Thymus (tissue), 11 donors: Measurements from ENCODE around the gene SLC39A11. TPM values are rescaled to one million over a fixed set of nuclear protein-coding genes. Genes with fewer than 3 reads are reported as not detected.
"Not testable (repeated sequence)": the region's sequence is repeated elsewhere in the genome, so short reads cannot be mapped to it uniquely, and the experiment has no call there.

Experiments
- DNase-seq, 9 donors: peaks; one replicate each; pipeline ENCODE4 v3.0.0-alpha.2; 2013; ENCODE audit warnings: low spot score in 9 of 9, low read depth in 6 of 9, missing footprints in 1 of 9
- H3K27ac ChIP-seq, 2 donors: one replicate each; pipeline ENCODE4 v1.5.1; 2013; ENCODE audit warnings: control low read depth in 1 of 2, low read depth in 1 of 2, low read length in 1 of 2, mild to moderate bottlenecking in 1 of 2, moderate library complexity in 1 of 2
- H3K27me3 ChIP-seq, 2 donors: one replicate each; pipeline ENCODE4 v1.5.1; 2013; ENCODE audit warnings: low read length in 1 of 2; ENCODE audit not compliant: control insufficient read depth in 2 of 2, insufficient read depth in 1 of 2
- H3K36me3 ChIP-seq, 2 donors: one replicate each; pipeline ENCODE4 v1.5.1; 2013; ENCODE audit warnings: low read length in 1 of 2, mild to moderate bottlenecking in 1 of 2, moderate library complexity in 1 of 2; ENCODE audit not compliant: control insufficient read depth in 2 of 2, insufficient read depth in 2 of 2
- H3K4me1 ChIP-seq, 2 donors: one replicate each; pipeline ENCODE4 v1.5.1; 2013; ENCODE audit warnings: low read length in 2 of 2; ENCODE audit not compliant: control insufficient read depth in 2 of 2, insufficient read depth in 2 of 2
- H3K4me3 ChIP-seq, 2 donors: one replicate each; pipeline ENCODE4 v1.5.1; 2013; ENCODE audit warnings: low read length in 2 of 2, control low read depth in 1 of 2, mild to moderate bottlenecking in 1 of 2
- H3K9me3 ChIP-seq, 2 donors: one replicate each; pipeline ENCODE4 v1.5.1; 2013; ENCODE audit warnings: low read length in 1 of 2, mild to moderate bottlenecking in 1 of 2; ENCODE audit not compliant: control insufficient read depth in 2 of 2, insufficient read depth in 1 of 2
- WGBS: extraction: QIAGEN DNeasy Blood & Tissue Kit; methylation state at CpG from one replicate; pipeline ENCODE4 v1.1.7; 2013; 5-methylcytosine and 5-hydroxymethylcytosine counted together
- polyA plus RNA-seq: library from polyadenylated mRNA; stranded (reverse); fragments of 200-250 nt; gene quantifications from one replicate; pipeline ENCODE4 v1.2.3, GENCODE V29; 2013
- total RNA-seq: library from RNA; stranded (reverse); fragments of 120-200 nt; gene quantifications from one replicate; pipeline ENCODE4 v1.2.4, GENCODE V29; 2013
- donor health status: healthy.

SLC39A11 gene
- total and polyA plus RNA-seq, 2 donors: 7.4 to 8.7 TPM

GRCh38 chr17:72825218-72825617 is 267.3 kb downstream of the SLC39A11 start:
- no peak for DNase-seq
- H3K27ac ChIP-seq: no peak overlapping the region
- H3K9me3 ChIP-seq: peaks cover 0 to 8% of the 10 kb centered on the region in 2 donors
- no peak overlapping the region for H3K4me3 ChIP-seq
- H3K4me1 ChIP-seq: no peaks in the 10 kb centered on the region
- no peaks in the 10 kb centered on the region for H3K36me3 ChIP-seq
- 59% methylated on average over 1 of the region's 1 CpG for WGBS
- no peaks in the 10 kb centered on the region for H3K27me3 ChIP-seq

GRCh38 chr17:72824267-72824666 is 268.2 kb downstream of the SLC39A11 start:
- not testable (repeated sequence) for H3K27me3 ChIP-seq, DNase-seq, H3K27ac ChIP-seq, H3K4me1 ChIP-seq, H3K4me3 ChIP-seq, H3K9me3 ChIP-seq, H3K36me3 ChIP-seq
- 98% methylated on average over 4 of the region's 4 CpGs for WGBS

- DNase-seq: no peak
- Histone ChIP-seq H3K4me1 (no peaks in the 10 kb centered on the region), H3K36me3 (no peaks in the 10 kb centered on the region), H3K27me3 (no peaks in the 10 kb centered on the region), H3K9me3 (peaks cover 0 to 8% of the 10 kb centered on the region in 2 donors), H3K27ac (no peak overlapping the region), H3K4me3 (no peak overlapping the region)
- 74% methylated on average over 5 of the region's 5 CpGs for WGBS
These were observed 270.0 kb downstream of the SLC39A11 start for GRCh38 chr17:72822358-72823023.

GRCh38 chr17:72816406-72816805 is 276.1 kb downstream of the SLC39A11 start:
- 95% methylated on average over 7 of the region's 7 CpGs for WGBS
- Histone ChIP-seq H3K36me3 (no peaks in the 10 kb centered on the region), H3K27ac (no peak overlapping the region), H3K9me3 (no peaks in the 10 kb centered on the region), H3K4me1 (no peaks in the 10 kb centered on the region), H3K4me3 (no peak overlapping the region), H3K27me3 (no peaks in the 10 kb centered on the region)
- no peak for DNase-seq

GRCh38 chr17:72813481-72813880 is 279.0 kb downstream of the SLC39A11 start:
- Histone ChIP-seq H3K27me3 (no peaks in the 10 kb centered on the region), H3K4me1 (no peaks in the 10 kb centered on the region), H3K4me3 (no peak overlapping the region), H3K27ac (no peak overlapping the region), H3K36me3 (no peaks in the 10 kb centered on the region), H3K9me3 (no peaks in the 10 kb centered on the region)
- WGBS: 95% methylated on average over 5 of the region's 5 CpGs
- no peak for DNase-seq

- Histone ChIP-seq H3K9me3 (no peaks in the 10 kb centered on the region), H3K4me3 (no peak overlapping the region), H3K36me3 (no peaks in the 10 kb centered on the region), H3K27ac (no peak overlapping the region), H3K4me1 (no peaks in the 10 kb centered on the region), H3K27me3 (no peaks in the 10 kb centered on the region)
- DNase-seq: no peak
- 98% methylated on average over 7 of the region's 7 CpGs for WGBS
These were observed 279.7 kb downstream of the SLC39A11 start for GRCh38 chr17:72812823-72813222.

GRCh38 chr17:72811976-72812687 is 280.4 kb downstream of the SLC39A11 start:
- WGBS: 93% methylated on average over 3 of the region's 3 CpGs
- Histone ChIP-seq H3K4me3 (no peak overlapping the region), H3K27me3 (no peaks in the 10 kb centered on the region), H3K36me3 (no peaks in the 10 kb centered on the region), H3K4me1 (no peaks in the 10 kb centered on the region), H3K27ac (no peak overlapping the region), H3K9me3 (no peaks in the 10 kb centered on the region)
- no peak for DNase-seq

- H3K4me3 ChIP-seq: no peak overlapping the region
- H3K9me3 ChIP-seq: no peaks in the 10 kb centered on the region
- no peaks in the 10 kb centered on the region for H3K36me3 ChIP-seq
- WGBS: 98% methylated on average over 1 of the region's 1 CpG
- no peaks in the 10 kb centered on the region for H3K4me1 ChIP-seq
- H3K27ac ChIP-seq: no peak overlapping the region
- no peaks in the 10 kb centered on the region for H3K27me3 ChIP-seq
- DNase-seq: no peak
These were observed 281.4 kb downstream of the SLC39A11 start for GRCh38 chr17:72810991-72811508.

GRCh38 chr17:72806011-72806410 is 286.5 kb downstream of the SLC39A11 start:
- no peak for DNase-seq
- no peak overlapping the region for H3K4me3 ChIP-seq
- 98% methylated on average over 5 of the region's 5 CpGs for WGBS
- H3K27me3 ChIP-seq: no peaks in the 10 kb centered on the region
- H3K36me3 ChIP-seq: no peaks in the 10 kb centered on the region
- no peaks in the 10 kb centered on the region for H3K9me3 ChIP-seq
- no peak overlapping the region for H3K27ac ChIP-seq
- no peaks in the 10 kb centered on the region for H3K4me1 ChIP-seq
